GM12892 (cell line): ENCODE measurements around the gene KAT7.

ENCODE experiments used
- POLR2A ChIP-seq: IDR thresholded peaks from 2 replicates; pipeline ENCODE4 v1.6.1; 2011; ENCODE audit warnings: low read depth, low read length, control low read depth
- POLR2AphosphoS5 ChIP-seq: IDR thresholded peaks from 2 replicates; pipeline ENCODE4 v1.6.1; 2011; ENCODE audit warnings: low read depth, low read length, control low read depth
- TAF1 ChIP-seq: IDR thresholded peaks from 2 replicates; pipeline ENCODE4 v1.6.1; 2011; ENCODE audit warnings: low read depth, mild to moderate bottlenecking, control low read depth, low read length, borderline replicate concordance

- TF ChIP-seq POLR2AphosphoS5, result no peak
- TF ChIP-seq TAF1, result no peak
- no peak for TF ChIP-seq POLR2A
These were observed 32.3 kb downstream of the KAT7 start for GRCh38 chr17:49820773-49821172.
